NB4 (cell line): ENCODE data around the gene CTTN.

Experiments
- CTCF ChIP-seq: IDR thresholded peaks from one replicate; pipeline ENCODE4 v1.5.1; 2012; ENCODE audit warnings: low read depth, low read length
- MAX ChIP-seq: IDR thresholded peaks from 2 replicates; pipeline ENCODE4 v1.6.1; 2011; ENCODE audit warnings: low read depth, low read length
- MYC ChIP-seq: IDR thresholded peaks from 2 replicates; pipeline ENCODE4 v1.6.1; 2011; ENCODE audit warnings: low read depth, low read length
- POLR2A ChIP-seq: IDR thresholded peaks from 2 replicates; pipeline ENCODE4 v1.6.1; 2011; ENCODE audit warnings: mild to moderate bottlenecking; ENCODE audit not compliant: insufficient read length; ENCODE audit errors: extremely low read depth

GRCh38 chr11:70365544-70365927 is 32.8 kb upstream of the CTTN start:
- no peak for TF ChIP-seq CTCF
- TF ChIP-seq POLR2A: no peak
- TF ChIP-seq MAX: no peak
- no peak for TF ChIP-seq MYC
